ENCODE measurements around the gene CAMTA2.

The CAMTA2 gene

GRCh38 chr17:4942760-4943508 lies 44.5 kb downstream of the CAMTA2 start:
- Histone ChIP-seq H3K4me3 (ENCODE audit: low read depth, low read length) (no peak overlapping the region), H3K27ac (no peak overlapping the region), H3K9me3 (ENCODE audit: severe bottlenecking) (no peaks in the 10 kb centered on the region), H3K36me3 (peaks cover 70% of the 10 kb centered on the region), H3K27me3 (ENCODE audit: insufficient read depth, low read depth, severe bottlenecking) (no peaks in the 10 kb centered on the region)
- no peak for DNase-seq
- no peak for TF ChIP-seq CTCF (IDR thresholded peaks at IDR 0.05; ENCODE audit: low read depth, low read length)

- H3K27me3 ChIP-seq (ENCODE audit: insufficient read depth, low read depth, severe bottlenecking), result no peaks in the 10 kb centered on the region
- H3K27ac ChIP-seq, result peak overlapping the region; percentile 97
- DNase-seq, result no peak
- H3K9me3 ChIP-seq (ENCODE audit: severe bottlenecking), result no peaks in the 10 kb centered on the region
- peak overlapping the region; percentile 95 for H3K4me3 ChIP-seq (ENCODE audit: low read depth, low read length)
- TF ChIP-seq CTCF (IDR thresholded peaks at IDR 0.05; ENCODE audit: low read depth, low read length), result no peak
- peaks cover 65% of the 10 kb centered on the region for H3K36me3 ChIP-seq
Observed at GRCh38 chr17:4941319-4941610, 46.2 kb downstream of the CAMTA2 start.

- H3K27me3 ChIP-seq (ENCODE audit: insufficient read depth, low read depth, severe bottlenecking), result no peaks in the 10 kb centered on the region
- no peak for TF ChIP-seq CTCF (IDR thresholded peaks at IDR 0.05; ENCODE audit: low read depth, low read length)
- peak overlapping the region; percentile 97 for H3K27ac ChIP-seq
- no peaks in the 10 kb centered on the region for H3K9me3 ChIP-seq (ENCODE audit: severe bottlenecking)
- peaks cover 60% of the 10 kb centered on the region for H3K36me3 ChIP-seq
- peak; percentile 83 for DNase-seq
- H3K4me3 ChIP-seq (ENCODE audit: low read depth, low read length), result peak overlapping the region; percentile 95
Observed at GRCh38 chr17:4940555-4941318, 46.7 kb downstream of the CAMTA2 start.

- no peaks in the 10 kb centered on the region for H3K9me3 ChIP-seq (ENCODE audit: severe bottlenecking)
- DNase-seq, result peak; percentile 92
- H3K4me3 ChIP-seq (ENCODE audit: low read depth, low read length), result peak within 1 kb of the TSS; percentile 95
- no peaks in the 10 kb centered on the region for H3K27me3 ChIP-seq (ENCODE audit: insufficient read depth, low read depth, severe bottlenecking)
- peaks cover 52% of the 10 kb centered on the region for H3K36me3 ChIP-seq
- H3K27ac ChIP-seq, result peak within 1 kb of the TSS; percentile 97
- TF ChIP-seq CTCF (IDR thresholded peaks at IDR 0.05; ENCODE audit: low read depth, low read length), result no peak
Observed at GRCh38 chr17:4939796-4940554, 47.5 kb downstream of the CAMTA2 start, which contains the start of the genes RNF167 and SLC25A11. RNF167 (plus strand) TSS chr17:4940268; CDS start chr17:4940910, 642 bp downstream. SLC25A11 (minus strand) TSS chr17:4940046; CDS start chr17:4939910, 136 bp downstream.

GRCh38 chr17:4939546-4939795 lies 48.0 kb downstream of the CAMTA2 start:
- Histone ChIP-seq H3K27ac (peak overlapping the region; percentile 97), H3K9me3 (ENCODE audit: severe bottlenecking) (no peaks in the 10 kb centered on the region), H3K4me3 (ENCODE audit: low read depth, low read length) (peak overlapping the region; percentile 95), H3K27me3 (ENCODE audit: insufficient read depth, low read depth, severe bottlenecking) (no peaks in the 10 kb centered on the region), H3K36me3 (peaks cover 47% of the 10 kb centered on the region)
- DNase-seq, result no peak
- TF ChIP-seq CTCF (IDR thresholded peaks at IDR 0.05; ENCODE audit: low read depth, low read length), result no peak
